A549 (cell line): Measurements from ENCODE around the gene TNP1.

ENCODE experiments used
- CEBPB ChIP-seq, 2 experiments: fragments of >200 bp in 1 of 2; sonication (Bioruptor Twin) in 1 of 2; formaldehyde crosslinking in 1 of 2; IDR thresholded peaks; 2 replicates each; pipeline ENCODE4 v1.6.1; 2012 to 2016
- CHD2 ChIP-seq: fragments of 150-350 bp; IDR thresholded peaks from 2 replicates; pipeline ENCODE4 v1.6.1; 2014; ENCODE audit warnings: low read length; ENCODE audit not compliant: partially characterized antibody
- JUNB ChIP-seq: fragments of >200 bp; sonication (Bioruptor Twin); formaldehyde crosslinking; IDR thresholded peaks from 2 replicates; pipeline ENCODE4 v1.6.1; 2016
- MAFK ChIP-seq: fragments of 450-650 bp; IDR thresholded peaks from 2 replicates; pipeline ENCODE4 v1.6.1; 2014; ENCODE audit not compliant: partially characterized antibody
- MAZ ChIP-seq: fragments of 150-350 bp; IDR thresholded peaks from 2 replicates; pipeline ENCODE4 v1.6.1; 2014; ENCODE audit warnings: antibody characterized with exemption, low read depth, low read length, borderline replicate concordance
- POLR2A ChIP-seq: IDR thresholded peaks from 2 replicates; pipeline ENCODE4 v1.6.1; 2012; ENCODE audit warnings: mild to moderate bottlenecking, low read length
- RAD21 ChIP-seq, 2 experiments: fragments of >200 bp in 1 of 2; sonication (Bioruptor Twin) in 1 of 2; formaldehyde crosslinking in 1 of 2; IDR thresholded peaks in 1 of 2; conservative IDR thresholded peaks in 1 of 2; 2 replicates in 1 of 2; 3 replicates in 1 of 2; pipeline ENCODE4 v1.6.1; 2012 to 2018; ENCODE audit warnings: inconsistent platforms in 1 of 2
- TP53 ChIP-seq: fragments of 250-450 bp; sonication (Bioruptor Pico); IDR thresholded peaks from 2 replicates; pipeline ENCODE4 v1.5.0; 2021; ENCODE audit warnings: mild to moderate bottlenecking, moderate library complexity
- TF ChIP-seq, protein P1 (sequence below): fragments of >200 bp; sonication (Bioruptor Twin); formaldehyde crosslinking; IDR thresholded peaks from 3 replicates; pipeline ENCODE4 v1.5.1; 2016
- TF ChIP-seq, protein P2 (sequence below): fragments of >200 bp; sonication (Bioruptor Twin); formaldehyde crosslinking; IDR thresholded peaks from 3 replicates; pipeline ENCODE4 v1.6.1; 2016
- TF ChIP-seq, protein P3 (sequence below): IDR thresholded peaks from 2 replicates; pipeline ENCODE4 v1.6.1; 2012
- TF ChIP-seq, protein P4 (sequence below): fragments of 200-600 bp; sonication (generic); IDR thresholded peaks from 2 replicates; pipeline ENCODE4 v1.6.1; 2016; ENCODE audit warnings: antibody characterized with exemption, mild to moderate bottlenecking, moderate library complexity

DNA sequence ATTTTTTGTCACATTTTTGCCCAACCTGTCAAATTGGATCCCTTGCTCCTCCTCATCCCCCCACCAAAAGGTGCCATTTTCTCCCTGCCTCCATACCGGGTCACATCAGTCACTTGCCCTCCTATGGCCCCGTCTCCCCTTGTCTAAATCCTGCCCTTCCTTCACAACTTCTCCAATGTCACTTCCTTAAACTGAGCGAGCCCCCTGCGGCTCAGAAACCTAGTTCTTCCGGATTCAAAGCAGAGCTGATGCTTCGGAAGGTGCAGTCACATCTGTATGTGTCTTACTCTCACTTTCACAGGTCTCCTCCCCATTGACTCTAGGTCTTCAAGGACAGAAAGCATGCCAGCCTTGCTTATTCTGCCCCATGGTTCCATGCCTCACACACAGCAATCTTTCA is 22.1 kb downstream of the TNP1 start:
- TF ChIP-seq JUNB = no peak
- TF ChIP-seq, protein P1, sequence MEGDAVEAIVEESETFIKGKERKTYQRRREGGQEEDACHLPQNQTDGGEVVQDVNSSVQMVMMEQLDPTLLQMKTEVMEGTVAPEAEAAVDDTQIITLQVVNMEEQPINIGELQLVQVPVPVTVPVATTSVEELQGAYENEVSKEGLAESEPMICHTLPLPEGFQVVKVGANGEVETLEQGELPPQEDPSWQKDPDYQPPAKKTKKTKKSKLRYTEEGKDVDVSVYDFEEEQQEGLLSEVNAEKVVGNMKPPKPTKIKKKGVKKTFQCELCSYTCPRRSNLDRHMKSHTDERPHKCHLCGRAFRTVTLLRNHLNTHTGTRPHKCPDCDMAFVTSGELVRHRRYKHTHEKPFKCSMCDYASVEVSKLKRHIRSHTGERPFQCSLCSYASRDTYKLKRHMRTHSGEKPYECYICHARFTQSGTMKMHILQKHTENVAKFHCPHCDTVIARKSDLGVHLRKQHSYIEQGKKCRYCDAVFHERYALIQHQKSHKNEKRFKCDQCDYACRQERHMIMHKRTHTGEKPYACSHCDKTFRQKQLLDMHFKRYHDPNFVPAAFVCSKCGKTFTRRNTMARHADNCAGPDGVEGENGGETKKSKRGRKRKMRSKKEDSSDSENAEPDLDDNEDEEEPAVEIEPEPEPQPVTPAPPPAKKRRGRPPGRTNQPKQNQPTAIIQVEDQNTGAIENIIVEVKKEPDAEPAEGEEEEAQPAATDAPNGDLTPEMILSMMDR = no peak
- TF ChIP-seq MAZ = no peak
- TF ChIP-seq POLR2A = no peak
- TF ChIP-seq, protein P2, sequence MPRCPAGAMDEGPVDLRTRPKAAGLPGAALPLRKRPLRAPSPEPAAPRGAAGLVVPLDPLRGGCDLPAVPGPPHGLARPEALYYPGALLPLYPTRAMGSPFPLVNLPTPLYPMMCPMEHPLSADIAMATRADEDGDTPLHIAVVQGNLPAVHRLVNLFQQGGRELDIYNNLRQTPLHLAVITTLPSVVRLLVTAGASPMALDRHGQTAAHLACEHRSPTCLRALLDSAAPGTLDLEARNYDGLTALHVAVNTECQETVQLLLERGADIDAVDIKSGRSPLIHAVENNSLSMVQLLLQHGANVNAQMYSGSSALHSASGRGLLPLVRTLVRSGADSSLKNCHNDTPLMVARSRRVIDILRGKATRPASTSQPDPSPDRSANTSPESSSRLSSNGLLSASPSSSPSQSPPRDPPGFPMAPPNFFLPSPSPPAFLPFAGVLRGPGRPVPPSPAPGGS = no peak
- TF ChIP-seq CHD2 = no peak
- TF ChIP-seq TP53 (CRISPR knock-in tag) = no peak
- TF ChIP-seq RAD21 (conservative IDR thresholded peaks at IDR 0.05 in 1 of 2, IDR thresholded peaks at IDR 0.05 in 1 of 2) = no peak
- TF ChIP-seq MAFK = no peak
- no peak for TF ChIP-seq CEBPB (IDR thresholded peaks at IDR 0.05)
- TF ChIP-seq, protein P3, sequence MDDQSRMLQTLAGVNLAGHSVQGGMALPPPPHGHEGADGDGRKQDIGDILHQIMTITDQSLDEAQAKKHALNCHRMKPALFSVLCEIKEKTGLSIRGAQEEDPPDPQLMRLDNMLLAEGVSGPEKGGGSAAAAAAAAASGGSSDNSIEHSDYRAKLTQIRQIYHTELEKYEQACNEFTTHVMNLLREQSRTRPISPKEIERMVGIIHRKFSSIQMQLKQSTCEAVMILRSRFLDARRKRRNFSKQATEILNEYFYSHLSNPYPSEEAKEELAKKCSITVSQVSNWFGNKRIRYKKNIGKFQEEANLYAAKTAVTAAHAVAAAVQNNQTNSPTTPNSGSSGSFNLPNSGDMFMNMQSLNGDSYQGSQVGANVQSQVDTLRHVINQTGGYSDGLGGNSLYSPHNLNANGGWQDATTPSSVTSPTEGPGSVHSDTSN = no peak
- TF ChIP-seq, protein P4, sequence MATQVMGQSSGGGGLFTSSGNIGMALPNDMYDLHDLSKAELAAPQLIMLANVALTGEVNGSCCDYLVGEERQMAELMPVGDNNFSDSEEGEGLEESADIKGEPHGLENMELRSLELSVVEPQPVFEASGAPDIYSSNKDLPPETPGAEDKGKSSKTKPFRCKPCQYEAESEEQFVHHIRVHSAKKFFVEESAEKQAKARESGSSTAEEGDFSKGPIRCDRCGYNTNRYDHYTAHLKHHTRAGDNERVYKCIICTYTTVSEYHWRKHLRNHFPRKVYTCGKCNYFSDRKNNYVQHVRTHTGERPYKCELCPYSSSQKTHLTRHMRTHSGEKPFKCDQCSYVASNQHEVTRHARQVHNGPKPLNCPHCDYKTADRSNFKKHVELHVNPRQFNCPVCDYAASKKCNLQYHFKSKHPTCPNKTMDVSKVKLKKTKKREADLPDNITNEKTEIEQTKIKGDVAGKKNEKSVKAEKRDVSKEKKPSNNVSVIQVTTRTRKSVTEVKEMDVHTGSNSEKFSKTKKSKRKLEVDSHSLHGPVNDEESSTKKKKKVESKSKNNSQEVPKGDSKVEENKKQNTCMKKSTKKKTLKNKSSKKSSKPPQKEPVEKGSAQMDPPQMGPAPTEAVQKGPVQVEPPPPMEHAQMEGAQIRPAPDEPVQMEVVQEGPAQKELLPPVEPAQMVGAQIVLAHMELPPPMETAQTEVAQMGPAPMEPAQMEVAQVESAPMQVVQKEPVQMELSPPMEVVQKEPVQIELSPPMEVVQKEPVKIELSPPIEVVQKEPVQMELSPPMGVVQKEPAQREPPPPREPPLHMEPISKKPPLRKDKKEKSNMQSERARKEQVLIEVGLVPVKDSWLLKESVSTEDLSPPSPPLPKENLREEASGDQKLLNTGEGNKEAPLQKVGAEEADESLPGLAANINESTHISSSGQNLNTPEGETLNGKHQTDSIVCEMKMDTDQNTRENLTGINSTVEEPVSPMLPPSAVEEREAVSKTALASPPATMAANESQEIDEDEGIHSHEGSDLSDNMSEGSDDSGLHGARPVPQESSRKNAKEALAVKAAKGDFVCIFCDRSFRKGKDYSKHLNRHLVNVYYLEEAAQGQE = no peak
